ENCODE data around the gene TNPO2.

The TNPO2 gene

DNA sequence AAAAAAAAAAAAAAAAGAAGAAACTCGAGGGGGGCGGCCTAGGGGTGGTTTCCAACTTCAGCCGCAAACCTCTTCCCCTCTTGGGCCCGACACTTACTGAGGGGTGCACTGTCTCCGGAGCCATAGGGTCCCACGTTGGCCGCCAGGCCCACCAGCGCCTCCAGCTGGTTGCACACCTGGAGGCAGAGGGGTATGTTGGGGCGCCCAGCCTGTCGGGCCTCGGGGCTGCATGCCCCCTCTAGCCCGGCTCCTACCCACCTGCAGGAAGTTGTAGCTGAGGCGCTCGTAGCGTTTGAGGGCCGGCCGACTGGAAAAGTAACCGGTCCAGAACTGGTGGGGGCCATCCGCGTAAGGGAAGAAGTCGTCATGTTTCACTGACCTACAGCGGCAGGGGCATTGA is 65.8 kb downstream of the TNPO2 start:
- peaks cover 68% of the 10 kb centered on the region for H3K36me3 ChIP-seq (replicated peaks; ENCODE audit: low read depth, low read length)
- H3K27me3 ChIP-seq (ENCODE audit: low read depth, low read length) = no peaks in the 10 kb centered on the region
- no peaks in the 10 kb centered on the region for H3K4me1 ChIP-seq (ENCODE audit: low read length)
- no peaks in the 10 kb centered on the region for H3K9me3 ChIP-seq (ENCODE audit: insufficient read depth, low read length)
- H4K20me1 ChIP-seq (ENCODE audit: insufficient read depth, low read length) = peaks cover 14% of the 10 kb centered on the region
- peaks cover 26% of the 10 kb centered on the region for H3K79me2 ChIP-seq (ENCODE audit: low read length)
- no peak overlapping the region for H3K9ac ChIP-seq (ENCODE audit: low read length)
- no peak overlapping the region for H3K27ac ChIP-seq (ENCODE audit: low read length)
- H3K4me3 ChIP-seq (ENCODE audit: low read length) = no peak overlapping the region
- H3K4me2 ChIP-seq (ENCODE audit: low read length) = no peak overlapping the region
- TF ChIP-seq, protein P1, sequence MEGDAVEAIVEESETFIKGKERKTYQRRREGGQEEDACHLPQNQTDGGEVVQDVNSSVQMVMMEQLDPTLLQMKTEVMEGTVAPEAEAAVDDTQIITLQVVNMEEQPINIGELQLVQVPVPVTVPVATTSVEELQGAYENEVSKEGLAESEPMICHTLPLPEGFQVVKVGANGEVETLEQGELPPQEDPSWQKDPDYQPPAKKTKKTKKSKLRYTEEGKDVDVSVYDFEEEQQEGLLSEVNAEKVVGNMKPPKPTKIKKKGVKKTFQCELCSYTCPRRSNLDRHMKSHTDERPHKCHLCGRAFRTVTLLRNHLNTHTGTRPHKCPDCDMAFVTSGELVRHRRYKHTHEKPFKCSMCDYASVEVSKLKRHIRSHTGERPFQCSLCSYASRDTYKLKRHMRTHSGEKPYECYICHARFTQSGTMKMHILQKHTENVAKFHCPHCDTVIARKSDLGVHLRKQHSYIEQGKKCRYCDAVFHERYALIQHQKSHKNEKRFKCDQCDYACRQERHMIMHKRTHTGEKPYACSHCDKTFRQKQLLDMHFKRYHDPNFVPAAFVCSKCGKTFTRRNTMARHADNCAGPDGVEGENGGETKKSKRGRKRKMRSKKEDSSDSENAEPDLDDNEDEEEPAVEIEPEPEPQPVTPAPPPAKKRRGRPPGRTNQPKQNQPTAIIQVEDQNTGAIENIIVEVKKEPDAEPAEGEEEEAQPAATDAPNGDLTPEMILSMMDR (IDR thresholded peaks at IDR 0.05; ENCODE audit: low read depth, low read length) = 0 out of 2 replicates have a peak, but pooled peaks have one; percentile 6
- no peak for TF ChIP-seq EZH2phosphoT487 (IDR thresholded peaks at IDR 0.05; ENCODE audit: low read depth)
- no peak overlapping the region for H2AFZ ChIP-seq (ENCODE audit: low read depth, low read length)

DNA sequence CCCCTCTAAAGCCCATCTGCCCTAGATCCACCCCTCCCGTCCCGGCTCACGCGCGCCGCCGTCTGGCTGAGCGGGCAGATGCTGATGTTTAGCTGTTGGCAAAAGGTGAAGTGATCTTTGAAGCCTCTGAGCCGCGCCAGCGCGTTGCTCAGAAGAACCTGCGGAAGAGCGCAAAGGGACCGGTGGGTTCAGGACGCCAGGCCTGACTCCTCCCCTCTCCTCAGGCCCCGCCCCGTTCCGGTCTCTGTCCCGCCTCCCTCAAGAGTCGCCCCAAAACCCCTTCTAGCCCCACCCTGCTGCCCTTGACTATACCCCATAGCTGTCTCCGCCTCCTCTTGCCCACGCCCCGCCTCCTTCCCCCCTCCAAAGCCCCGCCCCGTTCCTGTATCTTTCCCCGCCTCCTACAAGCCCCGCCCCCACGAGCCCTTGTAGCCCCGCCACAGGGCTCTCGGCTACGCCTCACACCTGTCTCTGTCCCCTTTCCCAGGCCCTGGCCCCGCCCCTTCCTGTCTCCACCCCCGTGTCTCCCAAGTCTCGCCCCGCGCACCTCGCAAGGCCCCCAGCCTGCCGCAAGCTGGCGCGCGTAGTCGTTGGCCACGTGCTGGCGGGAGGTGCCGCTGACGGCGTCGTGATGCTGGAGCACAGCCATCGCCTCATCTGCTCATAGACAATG is 66.7 kb downstream of the TNPO2 start:
- H2AFZ ChIP-seq (ENCODE audit: low read depth, low read length) = no peak overlapping the region
- no peak overlapping the region for H3K4me3 ChIP-seq (ENCODE audit: low read length)
- no peak overlapping the region for H3K4me2 ChIP-seq (ENCODE audit: low read length)
- no peaks in the 10 kb centered on the region for H3K4me1 ChIP-seq (ENCODE audit: low read length)
- H3K9ac ChIP-seq (ENCODE audit: low read length) = no peak overlapping the region
- H3K9me3 ChIP-seq (ENCODE audit: insufficient read depth, low read length) = no peaks in the 10 kb centered on the region
- H3K27ac ChIP-seq (ENCODE audit: low read length) = no peak overlapping the region
- peaks cover 67% of the 10 kb centered on the region for H3K36me3 ChIP-seq (replicated peaks; ENCODE audit: low read depth, low read length)
- TF ChIP-seq, protein P1 (IDR thresholded peaks at IDR 0.05; ENCODE audit: low read depth, low read length) = no peak
- no peak for TF ChIP-seq EZH2phosphoT487 (IDR thresholded peaks at IDR 0.05; ENCODE audit: low read depth)
- peaks cover 26% of the 10 kb centered on the region for H3K79me2 ChIP-seq (ENCODE audit: low read length)
- peaks cover 14% of the 10 kb centered on the region for H4K20me1 ChIP-seq (ENCODE audit: insufficient read depth, low read length)
- H3K27me3 ChIP-seq (ENCODE audit: low read depth, low read length) = no peaks in the 10 kb centered on the region

DNA sequence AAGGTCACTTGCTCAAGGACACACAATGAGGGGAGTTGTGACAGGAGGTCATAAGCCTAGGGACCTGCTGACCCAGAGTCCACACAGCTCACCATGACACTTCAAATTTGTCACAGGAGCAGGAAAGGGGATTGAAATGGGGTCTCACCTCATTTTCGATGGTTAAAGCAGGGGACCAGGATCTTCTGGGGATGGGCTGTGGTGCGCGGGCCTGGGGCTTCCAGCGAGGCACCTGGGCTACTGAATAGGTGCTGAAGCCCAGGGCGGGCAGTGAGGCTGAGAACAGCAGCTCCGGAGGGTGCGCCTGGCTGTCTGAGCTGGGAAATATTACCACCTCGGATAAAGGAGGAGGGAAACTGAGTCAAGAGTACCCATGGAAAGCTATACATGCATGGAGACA is 68.2 kb downstream of the TNPO2 start:
- Histone ChIP-seq H3K27ac (ENCODE audit: low read length) (no peak overlapping the region), H3K9ac (ENCODE audit: low read length) (no peak overlapping the region), H3K9me3 (ENCODE audit: insufficient read depth, low read length) (no peaks in the 10 kb centered on the region), H2AFZ (ENCODE audit: low read depth, low read length) (no peak overlapping the region), H3K4me3 (ENCODE audit: low read length) (no peak overlapping the region), H3K79me2 (ENCODE audit: low read length) (peaks cover 26% of the 10 kb centered on the region), H3K4me1 (ENCODE audit: low read length) (no peaks in the 10 kb centered on the region), H3K4me2 (ENCODE audit: low read length) (no peak overlapping the region), H3K36me3 (replicated peaks; ENCODE audit: low read depth, low read length) (peaks cover 66% of the 10 kb centered on the region), H4K20me1 (ENCODE audit: insufficient read depth, low read length) (peaks cover 14% of the 10 kb centered on the region), H3K27me3 (ENCODE audit: low read depth, low read length) (no peaks in the 10 kb centered on the region)
- no peak for TF ChIP-seq EZH2phosphoT487 (IDR thresholded peaks at IDR 0.05; ENCODE audit: low read depth)
- TF ChIP-seq, protein P1 (IDR thresholded peaks at IDR 0.05; ENCODE audit: low read depth, low read length) = no peak

DNA sequence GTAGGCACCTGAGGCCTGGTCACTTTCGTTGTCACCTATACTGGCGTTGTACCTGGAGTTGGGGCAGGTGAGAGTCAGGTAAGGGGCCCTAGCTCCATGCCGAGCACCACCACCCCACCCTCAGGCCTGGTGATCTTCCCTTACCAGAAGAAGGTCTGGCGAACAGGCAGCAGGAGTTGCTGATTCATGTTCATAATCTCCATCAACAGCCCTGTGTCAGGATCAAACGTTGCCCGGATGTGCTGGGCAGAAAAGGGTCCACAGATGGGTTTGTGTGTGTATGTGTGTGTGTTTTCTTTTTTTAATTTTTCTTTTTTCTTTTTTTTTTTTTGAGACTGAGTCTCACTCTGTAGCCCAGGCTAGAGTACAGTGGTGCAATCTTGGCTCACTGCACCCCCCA is 71.5 kb downstream of the TNPO2 start:
- H3K27me3 ChIP-seq (ENCODE audit: low read depth, low read length) = no peaks in the 10 kb centered on the region
- H3K27ac ChIP-seq (ENCODE audit: low read length) = no peak overlapping the region
- no peak overlapping the region for H3K4me2 ChIP-seq (ENCODE audit: low read length)
- no peaks in the 10 kb centered on the region for H3K9me3 ChIP-seq (ENCODE audit: insufficient read depth, low read length)
- H3K79me2 ChIP-seq (ENCODE audit: low read length) = peaks cover 16% of the 10 kb centered on the region
- no peak overlapping the region for H2AFZ ChIP-seq (ENCODE audit: low read depth, low read length)
- no peak overlapping the region for H3K9ac ChIP-seq (ENCODE audit: low read length)
- H3K4me1 ChIP-seq (ENCODE audit: low read length) = no peaks in the 10 kb centered on the region
- H4K20me1 ChIP-seq (ENCODE audit: insufficient read depth, low read length) = peaks cover 16% of the 10 kb centered on the region
- H3K36me3 ChIP-seq (replicated peaks; ENCODE audit: low read depth, low read length) = peaks cover 65% of the 10 kb centered on the region
- no peak for TF ChIP-seq EZH2phosphoT487 (IDR thresholded peaks at IDR 0.05; ENCODE audit: low read depth)
- TF ChIP-seq, protein P1 (IDR thresholded peaks at IDR 0.05; ENCODE audit: low read depth, low read length) = no peak
- H3K4me3 ChIP-seq (ENCODE audit: low read length) = no peak overlapping the region

All from OCI-LY3 (cell line).